Left lung (tissue), 10 donors: ENCODE measurements around the gene TBX4. TPM values are rescaled to one million over a fixed set of nuclear protein-coding genes. Genes with fewer than 3 reads are reported as not detected.

Experiments
- ATAC-seq: fragments of 200-7000 bp; cut with Tn5 transposase; one replicate; pipeline ENCODE4 v1.9.1; 2020; ENCODE audit warnings: moderate library complexity
- DNase-seq, 4 donors: peaks; one replicate each; pipeline ENCODE4 v3.0.0-alpha.2; 2013 to 2020
- H3K27ac ChIP-seq, 2 donors: fragments of 200-600 bp; sonication (generic) in 1 of 2; one replicate each; pipeline versions ENCODE4 v1.5.0 to v1.8.0; 2020 to 2021
- H3K27me3 ChIP-seq, 2 donors: fragments of 200-600 bp; sonication (generic) in 1 of 2; one replicate each; pipeline versions ENCODE4 v1.5.0 to v1.8.0; 2020 to 2021
- H3K36me3 ChIP-seq, 2 donors: fragments of 200-600 bp; sonication (generic) in 1 of 2; one replicate each; pipeline versions ENCODE4 v1.5.0 to v1.8.0; 2020 to 2021
- H3K4me1 ChIP-seq, 2 donors: fragments of 200-600 bp; one replicate each; pipeline ENCODE4 v1.8.0; 2021
- H3K4me3 ChIP-seq, 2 donors: fragments of 200-600 bp; sonication (generic) in 1 of 2; one replicate each; pipeline versions ENCODE4 v1.5.0 to v1.8.0; 2020 to 2021; ENCODE audit warnings: mild to moderate bottlenecking in 1 of 2
- H3K9me3 ChIP-seq, 2 donors: fragments of 200-600 bp; sonication (generic) in 1 of 2; one replicate each; pipeline versions ENCODE4 v1.5.0 to v1.8.0; 2020 to 2021
- CTCF ChIP-seq, 2 donors: fragments of 200-600 bp; sonication (generic) in 1 of 2; IDR thresholded peaks; one replicate each; pipeline versions ENCODE4 v1.5.0 to v1.8.0; 2021; ENCODE audit warnings: antibody characterized with exemption in 2 of 2
- intact Hi-C, 2 donors: fragments of 100-400 bp; cut with DNase I; formaldehyde crosslinking; loops; one replicate each; pipeline versions ENCODE4 v1.11.2 to v1.14.2; 2022
- polyA plus RNA-seq, 6 donors: library from polyadenylated mRNA; unstranded; fragments of 120-200 nt; gene quantifications; one replicate each; pipeline ENCODE4 v1.2.1, GENCODE V29; 2013; ENCODE audit not compliant: insufficient read length in 6 of 6
- total RNA-seq, 2 donors: library from RNA; stranded (reverse); fragmentation: NEBNext Ultra II Directional; extraction: Animal tissue kit (Norgen Biotek cat#: 25700); gene quantifications; one replicate each; pipeline ENCODE4 v1.2.1, GENCODE V29; 2021
- donor health status: DM: no; HTN: yes; CAD: no.
- donor health status: DM: no; HTN: no; CAD: no.

The TBX4 gene
- total and polyA plus RNA-seq, 8 donors, result 21.2 to 190 (median 162) TPM

- no peaks in the 10 kb centered on the region for H3K36me3 ChIP-seq
- peak overlapping the region in 1 of 2 donors; percentile 41 for H3K27ac ChIP-seq
- no peak for TF ChIP-seq CTCF (IDR thresholded peaks at IDR 0.05)
- no peak for DNase-seq
- peaks cover 3 to 18% of the 10 kb centered on the region in 2 donors for H3K4me1 ChIP-seq
- ATAC-seq, result no peak
- H3K27me3 ChIP-seq, result peaks cover 88 to 100% of the 10 kb centered on the region in 2 donors
- no peaks in the 10 kb centered on the region for H3K9me3 ChIP-seq
- intact Hi-C loops, result no loop called here
- H3K4me3 ChIP-seq, result no peak overlapping the region
Measured at GRCh38 chr17:61458421-61459141, 6.4 kb downstream of the TBX4 start.

GRCh38 chr17:61459142-61459809, 7.1 kb downstream of the TBX4 start:
- no peak for ATAC-seq
- Histone ChIP-seq H3K9me3 (no peaks in the 10 kb centered on the region), H3K27me3 (peaks cover 82 to 100% of the 10 kb centered on the region in 2 donors), H3K27ac (peak overlapping the region in 1 of 2 donors; percentile 41), H3K4me1 (peaks cover 3 to 18% of the 10 kb centered on the region in 2 donors), H3K4me3 (no peak overlapping the region), H3K36me3 (no peaks in the 10 kb centered on the region)
- DNase-seq, result no peak
- no peak for TF ChIP-seq CTCF (IDR thresholded peaks at IDR 0.05)
- intact Hi-C loops, result no loop called here

GRCh38 chr17:61459939-61460718, 7.9 kb downstream of the TBX4 start:
- TF ChIP-seq CTCF (IDR thresholded peaks at IDR 0.05), result no peak
- H3K36me3 ChIP-seq, result no peaks in the 10 kb centered on the region
- H3K27ac ChIP-seq, result peak overlapping the region; percentile 7 to 76
- peaks cover 3 to 18% of the 10 kb centered on the region in 2 donors for H3K4me1 ChIP-seq
- DNase-seq (no peak), ATAC-seq (no peak)
- peaks cover 74 to 95% of the 10 kb centered on the region in 2 donors for H3K27me3 ChIP-seq
- intact Hi-C loops, result no loop called here
- no peaks in the 10 kb centered on the region for H3K9me3 ChIP-seq
- H3K4me3 ChIP-seq, result no peak overlapping the region

- no peak for TF ChIP-seq CTCF (IDR thresholded peaks at IDR 0.05)
- peak in 2 of 4 donors; percentile 92 to 95 for DNase-seq
- peak overlapping the region; percentile 7 to 76 for H3K27ac ChIP-seq
- peaks cover 65 to 87% of the 10 kb centered on the region in 2 donors for H3K27me3 ChIP-seq
- intact Hi-C loops, result no loop called here
- H3K4me1 ChIP-seq, result peaks cover 3 to 18% of the 10 kb centered on the region in 2 donors
- no peak overlapping the region for H3K4me3 ChIP-seq
- H3K36me3 ChIP-seq, result no peaks in the 10 kb centered on the region
- H3K9me3 ChIP-seq, result no peaks in the 10 kb centered on the region
- ATAC-seq, result peak; percentile 8
Measured at GRCh38 chr17:61460796-61461585, 8.8 kb downstream of the TBX4 start.
